HAP-1 (cell line): ENCODE data around the gene MLST8.

Experiments
- DNase-seq, 2 experiments: peaks; one replicate each; pipeline ENCODE4 v3.0.0-alpha.2; 2016 to 2020; ENCODE audit warnings: low spot score in 2 of 2
- H3K27me3 ChIP-seq: fragments of 250-450 bp; sonication (Bioruptor Pico); 2 replicates; pipeline ENCODE4 v1.5.1; 2020; ENCODE audit warnings: low read depth, mild to moderate bottlenecking, moderate library complexity
- H3K36me3 ChIP-seq: fragments of 250-450 bp; sonication (Bioruptor Pico); replicated peaks from 2 replicates; pipeline ENCODE4 v1.5.1; 2020; ENCODE audit warnings: mild to moderate bottlenecking
- H3K4me1 ChIP-seq: fragments of 250-450 bp; sonication (Bioruptor Pico); 2 replicates; pipeline ENCODE4 v1.5.1; 2020; ENCODE audit warnings: mild to moderate bottlenecking
- H3K4me3 ChIP-seq: fragments of 250-450 bp; sonication (Bioruptor Pico); 2 replicates; pipeline ENCODE4 v1.5.1; 2020; ENCODE audit warnings: mild to moderate bottlenecking, moderate library complexity
- H3K9me3 ChIP-seq: fragments of 250-450 bp; sonication (Bioruptor Pico); 2 replicates; pipeline ENCODE4 v1.5.1; 2020; ENCODE audit warnings: mild to moderate bottlenecking, moderate library complexity
- in situ Hi-C: fragments of 300-500 bp; cut with MboI; formaldehyde crosslinking; loops from 3 replicates; pipeline ENCODE4 v1.14.3; 2020; ENCODE audit warnings: low sequenced_read_pairs, inconsistent platforms, mixed read lengths

MLST8 gene

DNA sequence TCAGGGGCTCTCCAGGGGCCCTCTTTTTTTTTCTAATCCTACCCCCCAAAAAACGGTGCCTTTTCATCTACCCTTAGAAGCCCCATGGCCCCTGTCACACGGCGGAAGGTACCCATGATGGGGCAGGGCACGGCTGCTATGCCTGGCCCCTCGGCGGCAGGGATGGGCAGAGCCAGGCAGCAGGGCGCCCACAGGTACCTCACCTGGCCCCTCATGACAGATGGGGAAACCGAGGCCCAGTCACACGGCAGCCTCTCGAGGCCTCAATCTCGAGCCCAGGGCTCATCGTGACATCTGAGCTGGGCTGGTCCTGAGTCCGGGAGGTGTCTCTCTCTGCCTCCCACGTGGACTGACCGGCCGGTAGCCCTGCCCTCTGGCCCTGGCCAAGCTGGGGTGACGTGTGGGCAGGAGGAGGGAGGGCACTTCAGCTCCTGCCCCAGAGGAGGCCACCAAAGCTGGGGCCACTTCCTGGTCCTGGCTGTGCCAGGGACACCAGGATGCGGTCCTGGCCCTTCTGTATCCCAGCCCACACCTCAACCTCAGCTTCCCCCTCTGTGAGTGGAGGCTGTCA is 38.1 kb upstream of the MLST8 start:
- Histone ChIP-seq H3K4me3 (no peak overlapping the region), H3K36me3 (peaks cover 31% of the 10 kb centered on the region), H3K9me3 (no peaks in the 10 kb centered on the region), H3K4me1 (no peaks in the 10 kb centered on the region), H3K27me3 (no peaks in the 10 kb centered on the region)
- in situ Hi-C loops, result no loop called here
- DNase-seq, result no peak

DNA sequence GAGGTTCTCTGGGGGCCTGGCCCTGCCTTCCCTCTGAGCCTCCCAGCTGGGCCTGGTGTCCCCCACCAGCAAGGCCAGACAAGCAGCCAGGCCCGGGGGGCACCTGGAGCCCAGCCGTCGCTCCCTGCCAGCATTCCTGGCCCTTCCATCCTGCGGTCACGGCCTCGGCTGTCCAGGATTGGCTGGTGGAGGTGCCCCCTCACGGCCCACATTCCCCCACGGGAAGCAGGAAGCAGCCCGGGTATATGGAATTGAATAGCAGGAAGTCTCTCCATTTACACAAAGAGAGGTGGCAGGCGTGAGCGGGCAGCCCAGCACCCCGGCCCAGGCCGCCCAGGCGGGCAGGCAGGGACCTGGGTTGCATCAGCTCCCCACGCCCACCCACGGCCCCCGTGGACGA is 35.2 kb upstream of the MLST8 start:
- no peaks in the 10 kb centered on the region for H3K4me1 ChIP-seq
- H3K36me3 ChIP-seq, result peaks cover 43% of the 10 kb centered on the region
- in situ Hi-C loops, result no loop called here

DNA sequence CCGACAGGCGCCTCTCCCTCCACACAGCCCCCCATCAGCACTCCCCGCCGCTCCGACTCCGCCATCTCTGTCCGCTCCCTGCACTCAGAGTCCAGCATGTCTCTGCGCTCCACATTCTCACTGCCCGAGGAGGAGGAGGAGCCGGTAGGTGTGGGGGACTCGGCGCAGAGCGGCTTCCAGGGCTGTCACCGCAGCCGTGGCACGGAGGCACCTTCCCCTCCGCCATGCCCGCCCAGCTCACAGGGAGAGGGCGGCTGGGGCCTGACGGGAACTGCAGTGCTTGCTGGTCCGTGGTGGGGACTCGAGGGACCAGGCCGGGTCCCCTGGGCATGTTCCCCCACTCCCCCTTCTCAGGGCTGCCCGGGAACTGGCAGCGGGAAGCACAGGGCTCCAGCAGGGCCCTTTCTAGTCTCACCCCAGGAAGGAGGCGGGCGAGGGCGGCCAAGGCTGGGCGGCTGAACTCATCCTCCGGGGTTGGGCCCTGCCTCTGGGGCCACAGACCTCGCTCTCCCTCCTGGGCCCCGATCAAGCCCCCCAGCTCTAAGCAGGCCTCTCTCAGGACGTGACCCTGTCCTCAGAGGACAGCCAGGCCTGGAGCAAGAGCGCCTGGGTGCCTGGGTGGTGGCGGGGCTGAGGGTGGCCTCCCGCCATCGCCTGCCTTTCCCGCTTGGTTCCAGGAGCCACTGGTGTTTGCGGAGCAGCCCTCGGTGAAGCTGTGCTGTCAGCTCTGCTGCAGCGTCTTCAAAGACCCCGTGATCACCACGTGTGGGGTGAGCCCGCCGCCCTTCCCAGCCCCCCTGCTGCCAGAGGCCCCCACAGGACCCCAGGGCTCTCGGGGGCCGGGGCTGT is 34.4 kb upstream of the MLST8 start:
- in situ Hi-C loops, result no loop called here
- no peak for DNase-seq
- Histone ChIP-seq H3K36me3 (peaks cover 49% of the 10 kb centered on the region), H3K27me3 (no peaks in the 10 kb centered on the region), H3K4me3 (no peak overlapping the region), H3K4me1 (no peaks in the 10 kb centered on the region), H3K9me3 (no peaks in the 10 kb centered on the region)

More for the DNA sequence above, 35.2 kb upstream of the MLST8 start:
- no peak for DNase-seq
- no peaks in the 10 kb centered on the region for H3K9me3 ChIP-seq
- H3K4me3 ChIP-seq, result no peak overlapping the region
- H3K27me3 ChIP-seq, result no peaks in the 10 kb centered on the region

DNA sequence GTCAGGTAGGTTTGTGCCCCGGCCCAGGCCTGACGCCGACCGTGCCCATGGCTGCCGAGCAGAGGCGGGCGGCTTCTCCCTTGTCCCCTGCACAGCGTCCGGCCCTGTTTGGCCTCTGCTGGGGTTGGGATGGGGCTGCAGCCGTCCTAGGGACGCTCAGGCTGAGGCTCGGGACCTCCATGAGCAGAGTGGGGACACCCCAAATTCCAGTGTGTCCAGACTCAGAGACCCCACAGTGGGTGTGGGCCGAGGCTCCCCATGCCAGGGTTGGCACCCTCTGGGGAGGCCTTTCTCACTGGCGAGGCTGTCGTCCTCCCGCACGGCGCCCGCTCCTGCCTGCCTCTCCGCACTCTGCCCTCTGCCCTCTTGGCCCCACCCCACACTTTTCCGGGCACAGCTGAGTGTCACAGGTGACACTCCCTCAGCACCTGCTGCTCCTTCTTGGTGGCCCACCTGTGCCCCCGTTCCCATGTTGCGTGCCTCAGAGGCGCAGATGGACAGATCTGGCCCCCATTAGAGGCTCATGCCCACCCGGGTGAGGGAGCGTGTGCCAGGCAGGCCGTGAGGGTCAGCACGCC is 33.6 kb upstream of the MLST8 start:
- peaks cover 46% of the 10 kb centered on the region for H3K36me3 ChIP-seq
- H3K9me3 ChIP-seq, result no peaks in the 10 kb centered on the region
- in situ Hi-C loops, result no loop called here
- DNase-seq, result no peak
- H3K27me3 ChIP-seq, result no peaks in the 10 kb centered on the region
- no peak overlapping the region for H3K4me3 ChIP-seq
- H3K4me1 ChIP-seq, result no peaks in the 10 kb centered on the region

DNA sequence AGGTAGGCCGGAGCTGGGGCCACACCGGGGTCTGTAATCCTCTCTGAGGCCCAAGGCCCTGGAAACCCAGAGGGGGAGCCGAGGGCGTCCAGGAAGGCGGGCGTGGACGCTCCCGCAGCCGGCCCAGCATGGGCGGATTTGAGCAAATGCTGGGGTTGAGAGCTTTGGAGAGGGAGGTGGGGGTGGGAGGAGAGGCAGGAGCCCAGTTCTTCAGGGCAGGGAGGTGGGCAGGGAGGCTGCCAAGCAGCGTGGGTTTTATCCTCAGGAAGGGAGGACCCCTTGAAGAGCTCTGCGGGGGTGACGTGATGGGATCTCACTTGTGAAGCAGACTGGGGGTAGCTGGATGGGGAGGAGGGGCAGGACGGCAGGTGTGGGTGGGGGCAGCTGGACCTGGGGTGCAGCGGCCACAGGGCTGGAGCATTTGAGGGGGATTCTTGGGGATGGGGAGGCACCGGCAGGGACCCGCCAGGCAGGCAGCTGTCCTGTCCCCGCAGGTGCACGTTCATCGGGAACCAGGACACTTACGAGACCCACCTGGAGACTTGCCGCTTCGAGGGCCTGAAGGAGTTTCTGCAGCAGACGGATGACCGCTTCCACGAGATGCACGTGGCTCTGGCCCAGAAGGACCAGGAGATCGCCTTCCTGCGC is 32.4 kb upstream of the MLST8 start:
- no peaks in the 10 kb centered on the region for H3K4me1 ChIP-seq
- H3K36me3 ChIP-seq, result peaks cover 44% of the 10 kb centered on the region
- H3K27me3 ChIP-seq, result no peaks in the 10 kb centered on the region
- no peak overlapping the region for H3K4me3 ChIP-seq
- in situ Hi-C loops, result no loop called here
- H3K9me3 ChIP-seq, result no peaks in the 10 kb centered on the region
- no peak for DNase-seq

DNA sequence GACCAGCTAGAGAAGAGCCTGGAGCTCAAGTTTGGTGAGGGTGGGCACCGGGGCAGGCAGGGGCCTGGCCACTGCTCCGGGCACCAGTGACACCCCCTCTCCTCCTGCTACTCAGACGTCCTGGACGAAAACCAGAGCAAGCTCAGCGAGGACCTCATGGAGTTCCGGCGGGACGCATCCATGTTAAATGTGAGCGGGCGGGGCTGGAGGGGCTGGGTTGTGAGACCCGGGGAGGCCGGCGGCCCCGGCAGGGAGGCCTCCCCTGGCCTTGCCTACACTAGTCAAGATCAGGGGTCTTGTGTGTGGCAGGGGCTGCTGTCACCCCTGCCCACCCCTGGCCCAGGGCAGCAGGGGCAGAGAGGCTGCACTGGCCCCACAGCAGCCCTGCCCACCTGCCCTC is 31.9 kb upstream of the MLST8 start:
- H3K27me3 ChIP-seq, result no peaks in the 10 kb centered on the region
- in situ Hi-C loops, result no loop called here
- no peaks in the 10 kb centered on the region for H3K9me3 ChIP-seq
- DNase-seq, result no peak
- no peaks in the 10 kb centered on the region for H3K4me1 ChIP-seq
- H3K36me3 ChIP-seq, result peaks cover 43% of the 10 kb centered on the region
- H3K4me3 ChIP-seq, result no peak overlapping the region

DNA sequence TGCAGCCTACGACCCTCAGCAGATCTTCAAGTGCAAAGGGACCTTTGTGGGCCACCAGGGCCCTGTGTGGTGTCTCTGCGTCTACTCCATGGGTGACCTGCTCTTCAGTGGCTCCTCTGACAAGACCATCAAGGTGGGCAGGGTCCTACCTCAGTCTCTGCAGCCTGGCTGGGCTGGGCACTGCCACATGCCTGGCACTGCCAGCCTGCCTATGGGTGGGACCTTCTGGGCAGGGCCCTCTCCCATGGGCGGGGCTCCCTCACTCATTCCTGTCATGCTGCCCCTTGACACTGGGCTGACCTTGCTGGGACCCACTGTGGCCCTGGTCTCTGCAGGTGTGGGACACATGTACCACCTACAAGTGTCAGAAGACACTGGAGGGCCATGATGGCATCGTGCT is 31.3 kb upstream of the MLST8 start:
- no peaks in the 10 kb centered on the region for H3K27me3 ChIP-seq
- in situ Hi-C loops, result no loop called here
- H3K36me3 ChIP-seq, result peaks cover 43% of the 10 kb centered on the region
- DNase-seq, result no peak
- H3K9me3 ChIP-seq, result no peaks in the 10 kb centered on the region
- H3K4me3 ChIP-seq, result no peak overlapping the region
- H3K4me1 ChIP-seq, result no peaks in the 10 kb centered on the region

DNA sequence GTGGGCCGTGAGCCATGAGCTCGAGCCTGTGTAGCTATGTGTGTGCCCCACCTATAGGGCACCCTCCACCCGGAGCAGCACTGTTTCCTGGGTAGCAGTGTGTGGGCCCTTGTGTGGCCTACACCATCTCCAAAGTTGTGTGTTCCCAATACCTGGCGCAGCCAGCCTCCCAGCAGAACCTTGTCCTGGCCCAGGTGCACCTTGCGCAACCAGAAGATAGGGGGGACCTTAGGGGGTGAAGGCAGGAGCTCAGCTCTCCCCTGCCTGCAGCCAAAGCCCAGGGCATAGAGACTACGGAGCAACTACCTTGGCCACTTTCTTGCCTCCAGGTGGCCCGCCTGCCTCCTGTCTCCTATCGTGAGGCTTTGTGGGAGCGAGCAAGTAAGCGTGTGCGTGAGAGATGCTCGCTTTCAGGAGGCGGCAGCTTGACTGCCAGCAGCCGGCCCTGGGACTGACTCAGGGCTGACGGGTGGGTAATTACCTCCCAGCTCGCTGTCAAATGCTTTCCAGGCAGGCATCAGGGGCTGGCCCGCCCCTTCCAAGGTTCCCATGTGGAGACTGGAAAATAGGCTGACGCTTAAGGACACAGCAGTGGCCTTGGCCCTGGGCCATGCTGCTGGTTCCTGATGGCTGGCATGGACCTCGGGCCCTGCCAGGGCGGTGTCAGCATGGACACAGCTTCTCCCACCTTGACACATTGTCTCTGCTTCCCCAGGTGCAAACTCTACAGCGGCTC is 30.7 kb upstream of the MLST8 start:
- no peaks in the 10 kb centered on the region for H3K4me1 ChIP-seq
- peaks cover 43% of the 10 kb centered on the region for H3K36me3 ChIP-seq
- H3K4me3 ChIP-seq, result no peak overlapping the region
- H3K27me3 ChIP-seq, result no peaks in the 10 kb centered on the region
- H3K9me3 ChIP-seq, result no peaks in the 10 kb centered on the region
- in situ Hi-C loops, result no loop called here
- DNase-seq, result no peak

DNA sequence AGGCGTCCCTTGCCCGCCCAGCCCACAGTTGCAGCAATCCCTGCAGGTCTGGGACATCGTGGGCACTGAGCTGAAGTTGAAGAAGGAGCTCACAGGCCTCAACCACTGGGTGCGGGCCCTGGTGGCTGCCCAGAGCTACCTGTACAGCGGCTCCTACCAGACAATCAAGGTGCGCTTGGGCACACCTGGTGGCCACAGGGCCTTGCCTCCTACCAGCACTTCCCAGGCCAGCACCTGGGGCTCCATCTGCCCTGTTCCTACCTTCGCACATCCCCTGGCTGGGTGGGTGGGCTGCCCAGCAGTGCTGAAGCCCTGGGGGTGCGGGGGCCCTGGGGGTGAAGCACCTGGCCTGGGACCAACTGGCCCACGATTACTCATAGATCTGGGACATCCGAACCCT is 29.8 kb upstream of the MLST8 start:
- in situ Hi-C loops, result no loop called here
- Histone ChIP-seq H3K4me3 (no peak overlapping the region), H3K36me3 (peaks cover 43% of the 10 kb centered on the region), H3K27me3 (no peaks in the 10 kb centered on the region), H3K9me3 (no peaks in the 10 kb centered on the region), H3K4me1 (no peaks in the 10 kb centered on the region)
- no peak for DNase-seq

DNA sequence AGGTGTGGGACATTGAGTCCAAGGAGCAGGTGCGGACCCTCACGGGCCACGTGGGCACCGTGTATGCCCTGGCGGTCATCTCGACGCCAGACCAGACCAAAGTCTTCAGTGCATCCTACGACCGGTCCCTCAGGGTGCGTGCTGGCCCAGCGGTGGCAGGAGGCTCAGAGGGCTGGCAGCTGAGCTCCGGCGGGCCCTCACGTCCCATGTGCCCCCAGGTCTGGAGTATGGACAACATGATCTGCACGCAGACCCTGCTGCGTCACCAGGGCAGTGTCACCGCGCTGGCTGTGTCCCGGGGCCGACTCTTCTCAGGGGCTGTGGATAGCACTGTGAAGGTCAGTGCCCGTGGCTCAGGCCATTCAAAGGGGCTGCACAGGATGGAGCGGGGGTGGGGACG is 29.2 kb upstream of the MLST8 start:
- H3K27me3 ChIP-seq, result no peaks in the 10 kb centered on the region
- in situ Hi-C loops, result no loop called here
- no peak for DNase-seq
- no peak overlapping the region for H3K4me3 ChIP-seq
- H3K9me3 ChIP-seq, result no peaks in the 10 kb centered on the region
- no peaks in the 10 kb centered on the region for H3K4me1 ChIP-seq
- peaks cover 43% of the 10 kb centered on the region for H3K36me3 ChIP-seq

DNA sequence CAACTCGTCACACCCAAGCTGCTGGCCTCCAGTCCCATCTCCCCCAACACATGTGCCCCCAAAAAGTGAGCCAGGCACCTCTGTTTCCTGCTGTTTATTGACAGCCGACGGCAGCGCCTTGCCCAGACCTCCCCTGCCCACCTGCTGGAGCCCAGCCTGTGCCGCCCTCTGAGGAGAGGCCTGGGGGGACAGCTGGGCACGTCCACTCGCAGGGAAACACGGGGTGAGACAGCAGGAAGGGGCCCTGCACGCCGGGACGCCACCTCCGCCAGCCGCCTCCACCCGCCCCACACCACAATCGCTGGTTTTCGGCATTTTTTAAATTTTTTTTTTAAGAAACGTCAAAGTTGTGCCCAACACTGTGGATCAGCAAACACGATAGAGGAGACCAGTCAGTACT is 28.2 kb upstream of the MLST8 start:
- in situ Hi-C loops, result no loop called here
- Histone ChIP-seq H3K36me3 (peaks cover 40% of the 10 kb centered on the region), H3K27me3 (no peaks in the 10 kb centered on the region), H3K4me3 (no peak overlapping the region), H3K4me1 (no peaks in the 10 kb centered on the region), H3K9me3 (no peaks in the 10 kb centered on the region)
- DNase-seq, result no peak

DNA sequence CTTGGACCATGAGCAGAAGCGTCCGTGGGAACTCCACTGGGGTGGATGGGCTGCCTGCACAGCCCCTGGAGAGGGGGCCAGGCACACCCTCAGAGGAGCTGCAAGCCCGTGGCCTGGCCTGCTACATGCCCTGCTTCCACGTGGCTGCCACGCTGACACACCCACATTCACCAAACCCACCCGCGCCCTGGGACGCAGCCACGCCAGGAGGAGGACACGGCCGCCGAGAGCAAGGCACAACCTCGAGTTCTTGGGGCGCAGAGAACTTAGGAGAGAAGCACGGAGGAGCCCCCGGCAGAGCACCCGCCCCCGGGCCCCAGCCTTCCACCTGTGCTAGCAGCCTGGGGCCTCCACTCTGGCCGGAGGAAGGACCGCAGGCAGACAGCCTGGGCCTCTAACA is 27.7 kb upstream of the MLST8 start:
- Histone ChIP-seq H3K27me3 (no peaks in the 10 kb centered on the region), H3K4me3 (no peak overlapping the region), H3K4me1 (no peaks in the 10 kb centered on the region), H3K9me3 (no peaks in the 10 kb centered on the region), H3K36me3 (peaks cover 43% of the 10 kb centered on the region)
- in situ Hi-C loops, result no loop called here
- no peak for DNase-seq

DNA sequence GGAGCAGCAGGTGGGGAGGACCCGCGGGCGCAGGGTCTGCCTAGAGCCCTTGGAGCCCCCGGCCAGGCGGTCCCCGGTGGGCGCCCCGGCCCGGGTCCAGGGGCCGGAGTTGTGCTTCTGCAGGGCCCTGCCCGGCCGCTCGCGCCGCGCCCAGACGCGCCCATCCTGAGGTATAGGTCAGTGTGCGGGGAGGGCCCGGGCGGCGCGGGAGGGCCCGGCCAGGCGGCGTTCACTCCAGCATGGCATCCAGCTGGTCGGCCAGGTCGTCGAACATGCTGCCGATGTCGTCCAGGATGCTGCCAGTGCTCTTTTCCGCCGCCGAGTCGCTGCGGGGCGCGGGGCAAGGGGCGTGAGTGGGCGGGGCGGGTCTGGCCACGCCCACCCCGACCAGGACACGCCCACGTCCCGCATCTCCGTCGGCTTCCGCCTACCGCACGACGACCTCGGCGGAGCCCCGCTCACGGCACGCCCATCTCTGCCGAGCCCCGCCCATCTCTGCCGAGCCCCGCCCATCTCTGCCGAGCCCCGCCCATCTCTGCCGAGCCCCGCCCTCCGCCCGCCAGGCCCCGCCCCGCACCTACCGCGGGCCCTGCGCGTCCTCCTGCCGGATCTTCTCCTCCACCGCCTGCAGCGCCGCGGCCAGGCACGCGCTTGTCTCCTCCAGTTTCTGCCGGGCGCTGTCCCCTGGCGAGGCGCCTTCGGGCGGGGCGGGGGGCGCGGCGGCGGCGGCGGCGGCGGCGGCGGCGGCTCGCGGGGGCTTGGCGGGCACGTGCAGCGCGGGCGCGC is 26.7 kb upstream of the MLST8 start:
- H3K4me3 ChIP-seq, result no peak overlapping the region
- DNase-seq, result no peak
- no peaks in the 10 kb centered on the region for H3K4me1 ChIP-seq
- in situ Hi-C loops, result no loop called here
- no peaks in the 10 kb centered on the region for H3K27me3 ChIP-seq
- no peaks in the 10 kb centered on the region for H3K9me3 ChIP-seq
- H3K36me3 ChIP-seq, result peaks cover 41% of the 10 kb centered on the region
